HG03575 (cell line): ENCODE measurements around the gene PANK4.

Experiments
- ATAC-seq: cut with Tn5 transposase; IDR thresholded peaks from one replicate; pipeline ENCODE4 v1.9.1; 2021; ENCODE audit not compliant: unreplicated experiment, insufficient number of reproducible peaks, low FRiP score; ENCODE audit errors: extremely low read depth

Gene PANK4

GRCh38 chr1:2486558-2486957 is 39.8 kb downstream of the PANK4 start:
- ATAC-seq = no peak

- ATAC-seq = no peak
Measured at GRCh38 chr1:2486041-2486440, 40.4 kb downstream of the PANK4 start.

- ATAC-seq = no peak
Measured at GRCh38 chr1:2483970-2484369, 42.4 kb downstream of the PANK4 start.

- ATAC-seq = no peak
Measured at GRCh38 chr1:2483026-2483425, 43.4 kb downstream of the PANK4 start.

- ATAC-seq = no peak
Measured at GRCh38 chr1:2482588-2482987, 43.8 kb downstream of the PANK4 start.

- no peak for ATAC-seq
Measured at GRCh38 chr1:2481885-2482284, 44.5 kb downstream of the PANK4 start.

- ATAC-seq = no peak
Measured at GRCh38 chr1:2480986-2481364, 45.4 kb downstream of the PANK4 start.

- ATAC-seq = no peak
Measured at GRCh38 chr1:2480236-2480985, 46.0 kb downstream of the PANK4 start.

GRCh38 chr1:2479618-2480017 is 46.8 kb downstream of the PANK4 start:
- no peak for ATAC-seq

GRCh38 chr1:2479186-2479585 is 47.2 kb downstream of the PANK4 start:
- ATAC-seq = no peak

GRCh38 chr1:2477791-2478499 is 48.5 kb downstream of the PANK4 start:
- no peak for ATAC-seq

GRCh38 chr1:2477309-2477708 is 49.1 kb downstream of the PANK4 start:
- ATAC-seq = no peak

GRCh38 chr1:2476061-2476999 is 50.1 kb downstream of the PANK4 start, which contains the start of gene PLCH2:
TSS of gene PLCH2 (plus strand) at chr1:2476289. CDS start at chr1:2476589, 300 bp downstream.
- no peak for ATAC-seq

GRCh38 chr1:2475571-2475970 is 50.8 kb downstream of the PANK4 start:
- no peak for ATAC-seq

- no peak for ATAC-seq
Measured at GRCh38 chr1:2474933-2475371, 51.4 kb downstream of the PANK4 start.

GRCh38 chr1:2474104-2474844 is 52.1 kb downstream of the PANK4 start:
- no peak for ATAC-seq

GRCh38 chr1:2473198-2473597 is 53.2 kb downstream of the PANK4 start:
- no peak for ATAC-seq

GRCh38 chr1:2472561-2473177 is 53.7 kb downstream of the PANK4 start:
- no peak for ATAC-seq
